ENCODE measurements around the gene FAM131A. TPM values are rescaled to one million over a fixed set of nuclear protein-coding genes. Genes with fewer than 3 reads are reported as not detected.
A peak's percentile ranks its signal among the peaks of the same experiment; 100 is the strongest.

Gene FAM131A
- total and polyA plus RNA-seq, 2 of the 4 experiments (the other 2 are of a cell fraction), result 10.8 to 19.5 TPM

GRCh38 chr3:184335661-184336546 is 1.5 kb upstream of the FAM131A start:
- ChIA-PET POLR2A (ENCODE audit: unreplicated experiment) (no interaction called here), CTCF (interaction anchor here (1.1 kb wide), 1 partner anchor 10 kb away, joined by 4 read pairs; no protein-coding TSS in a partner anchor)
- H4K91ac ChIP-seq (ENCODE audit: insufficient read depth, low read depth, low read length), result peak overlapping the region; percentile 60; the same call in 1 of the 2 replicates
- H4K20me1 ChIP-seq (ENCODE audit: insufficient read depth, low read length), result peaks cover 65% of the 10 kb centered on the region
- BruUV-seq (replicated peaks), result no TSS peak
- peak overlapping the region; percentile 96 for H3K27ac ChIP-seq (ENCODE audit: insufficient read depth, low read length)
- peak overlapping the region; percentile 88 for H2AFZ ChIP-seq (replicated peaks; ENCODE audit: low read length, poor library complexity)
- peaks cover 43% of the 10 kb centered on the region for H3K36me3 ChIP-seq (ENCODE audit: control insufficient read depth, insufficient read depth, low read length)
- H3K23ac ChIP-seq (ENCODE audit: low read depth, low read length), result peak overlapping the region; percentile 39
- no peaks in the 10 kb centered on the region for H3K9me3 ChIP-seq (ENCODE audit: control insufficient read depth, insufficient read depth, low read length)
- H3K14ac ChIP-seq (replicated peaks; ENCODE audit: low read depth, low read length), result peak overlapping the region; percentile 34
- peak overlapping the region; percentile 8 to 72; a peak in 2 of 4 replicates for H4K8ac ChIP-seq (ENCODE audit: low read depth in 2 of 2, low read length in 2 of 2)
- H3K4me1 ChIP-seq (ENCODE audit: control insufficient read depth, insufficient read depth, low read length), result peaks cover 43% of the 10 kb centered on the region
- peak overlapping the region; percentile 67 for H3K4ac ChIP-seq (ENCODE audit: low read depth, low read length)
- H3K18ac ChIP-seq (ENCODE audit: low read depth, low read length), result no peak overlapping the region
- H3K9ac ChIP-seq (ENCODE audit: low read depth, low read length), result peak overlapping the region; percentile 84
- no peak overlapping the region for H2BK20ac ChIP-seq (ENCODE audit: low read depth, low read length)
- H3K4me3 ChIP-seq (ENCODE audit: insufficient read depth, low read depth, low read length), result peak overlapping the region; percentile 91
- intact Hi-C loops (cut with micrococcal nuclease), result no loop called here
- H4K5ac ChIP-seq (ENCODE audit: low read depth, low read length), result peak overlapping the region; percentile 37; the same call in 1 of the 2 replicates
- H3K27me3 ChIP-seq (ENCODE audit: control insufficient read depth, insufficient read depth, low read length), result no peaks in the 10 kb centered on the region
- dilution Hi-C loops (cut with HindIII; ENCODE audit: low sequenced_read_pairs, unreplicated experiment), result no loop called here
- no peak overlapping the region for H2BK15ac ChIP-seq (ENCODE audit: low read depth, low read length)
- peak overlapping the region; percentile 85 for H2BK5ac ChIP-seq (ENCODE audit: low read depth, low read length, poor library complexity, severe bottlenecking)
- peak overlapping the region; percentile 88 for H3K4me2 ChIP-seq (ENCODE audit: low read depth, low read length)
- DNase-seq (peak; percentile 78), ATAC-seq (ENCODE audit: low read depth) (peak; percentile 49)
- 0% methylated on average over 23 of the region's 77 CpGs; no CpG with 5 or more reads in 1 of the 2 experiments for WGBS, 2 experiments (ENCODE audit: extremely low coverage in 2 of 2, insufficient read length in 1 of 2)
- H2AK5ac ChIP-seq (ENCODE audit: low read depth, low read length), result peak overlapping the region; percentile 86
- H2AK9ac ChIP-seq (replicated peaks; ENCODE audit: low read depth, low read length, poor library complexity), result peak overlapping the region; percentile 92
- H3K79me1 ChIP-seq (ENCODE audit: low read depth in 1 of 2, low read length in 2 of 2), result peaks cover 23 to 89% of the 10 kb centered on the region in 2 experiments
- H3K9me1 ChIP-seq (ENCODE audit: insufficient read depth, low read length), result peaks cover 33% of the 10 kb centered on the region
- in situ Hi-C loops (cut with MboI; ENCODE audit: low sequenced_read_pairs), result no loop called here
- H2BK120ac ChIP-seq (ENCODE audit: low read depth, low read length), result peak overlapping the region; percentile 40; the same call in 1 of the 2 replicates
- H3K56ac ChIP-seq (ENCODE audit: extremely low read depth, insufficient read depth, low read length), result peak overlapping the region; percentile 36; the same call in 1 of the 2 replicates
- TF ChIP-seq RAD21 (IDR thresholded peaks at IDR 0.05; ENCODE audit: low read length) (no peak), CEBPB (IDR thresholded peaks at IDR 0.05; ENCODE audit: low read depth, low read length) (peak; percentile 61), NFE2L2 (IDR thresholded peaks at IDR 0.05; ENCODE audit: low read depth, low read length) (no peak), FOS (IDR thresholded peaks at IDR 0.05; ENCODE audit: low read depth, low read length) (peak; percentile 28; the same call in 1 of the 2 replicates), CHD1 (IDR thresholded peaks at IDR 0.05; ENCODE audit: low read depth, low read length) (no peak), POLR2A (IDR thresholded peaks at IDR 0.05; ENCODE audit: low read depth, low read length) (peak; percentile 61), MAZ (IDR thresholded peaks at IDR 0.05; ENCODE audit: borderline replicate concordance, low read depth, low read length) (no peak; the same call in 1 of the 2 replicates), RCOR1 (IDR thresholded peaks at IDR 0.05; ENCODE audit: insufficient replicate concordance, low read length) (no peak), MXI1 (IDR thresholded peaks at IDR 0.05; ENCODE audit: borderline replicate concordance, low read depth, low read length) (peak; percentile 66; the same call in 1 of the 2 replicates), ELK1 (IDR thresholded peaks at IDR 0.05; ENCODE audit: borderline replicate concordance, low read depth, low read length) (no peak), RFX5 (IDR thresholded peaks at IDR 0.05; ENCODE audit: low read depth, low read length) (no peak)
- TF ChIP-seq, protein P1, sequence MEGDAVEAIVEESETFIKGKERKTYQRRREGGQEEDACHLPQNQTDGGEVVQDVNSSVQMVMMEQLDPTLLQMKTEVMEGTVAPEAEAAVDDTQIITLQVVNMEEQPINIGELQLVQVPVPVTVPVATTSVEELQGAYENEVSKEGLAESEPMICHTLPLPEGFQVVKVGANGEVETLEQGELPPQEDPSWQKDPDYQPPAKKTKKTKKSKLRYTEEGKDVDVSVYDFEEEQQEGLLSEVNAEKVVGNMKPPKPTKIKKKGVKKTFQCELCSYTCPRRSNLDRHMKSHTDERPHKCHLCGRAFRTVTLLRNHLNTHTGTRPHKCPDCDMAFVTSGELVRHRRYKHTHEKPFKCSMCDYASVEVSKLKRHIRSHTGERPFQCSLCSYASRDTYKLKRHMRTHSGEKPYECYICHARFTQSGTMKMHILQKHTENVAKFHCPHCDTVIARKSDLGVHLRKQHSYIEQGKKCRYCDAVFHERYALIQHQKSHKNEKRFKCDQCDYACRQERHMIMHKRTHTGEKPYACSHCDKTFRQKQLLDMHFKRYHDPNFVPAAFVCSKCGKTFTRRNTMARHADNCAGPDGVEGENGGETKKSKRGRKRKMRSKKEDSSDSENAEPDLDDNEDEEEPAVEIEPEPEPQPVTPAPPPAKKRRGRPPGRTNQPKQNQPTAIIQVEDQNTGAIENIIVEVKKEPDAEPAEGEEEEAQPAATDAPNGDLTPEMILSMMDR (conservative IDR thresholded peaks at IDR 0.05; ENCODE audit: low read depth, low read length), result no peak
- TF ChIP-seq, protein P2, sequence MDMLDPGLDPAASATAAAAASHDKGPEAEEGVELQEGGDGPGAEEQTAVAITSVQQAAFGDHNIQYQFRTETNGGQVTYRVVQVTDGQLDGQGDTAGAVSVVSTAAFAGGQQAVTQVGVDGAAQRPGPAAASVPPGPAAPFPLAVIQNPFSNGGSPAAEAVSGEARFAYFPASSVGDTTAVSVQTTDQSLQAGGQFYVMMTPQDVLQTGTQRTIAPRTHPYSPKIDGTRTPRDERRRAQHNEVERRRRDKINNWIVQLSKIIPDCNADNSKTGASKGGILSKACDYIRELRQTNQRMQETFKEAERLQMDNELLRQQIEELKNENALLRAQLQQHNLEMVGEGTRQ (IDR thresholded peaks at IDR 0.05; ENCODE audit: low read depth, low read length), result peak; percentile 50; the same call in 1 of the 2 replicates

All from IMR-90 (cell line).